Fibroblast of skin of scalp (primary cell): ENCODE results near the gene GAST.
"Not testable (repeated sequence)": the region's sequence is repeated elsewhere in the genome, so short reads cannot be mapped to it uniquely, and the experiment has no call there.

Experiments
- DNase-seq: peaks from one replicate; pipeline ENCODE4 v3.0.0-alpha.2; 2013

Gene GAST

DNA sequence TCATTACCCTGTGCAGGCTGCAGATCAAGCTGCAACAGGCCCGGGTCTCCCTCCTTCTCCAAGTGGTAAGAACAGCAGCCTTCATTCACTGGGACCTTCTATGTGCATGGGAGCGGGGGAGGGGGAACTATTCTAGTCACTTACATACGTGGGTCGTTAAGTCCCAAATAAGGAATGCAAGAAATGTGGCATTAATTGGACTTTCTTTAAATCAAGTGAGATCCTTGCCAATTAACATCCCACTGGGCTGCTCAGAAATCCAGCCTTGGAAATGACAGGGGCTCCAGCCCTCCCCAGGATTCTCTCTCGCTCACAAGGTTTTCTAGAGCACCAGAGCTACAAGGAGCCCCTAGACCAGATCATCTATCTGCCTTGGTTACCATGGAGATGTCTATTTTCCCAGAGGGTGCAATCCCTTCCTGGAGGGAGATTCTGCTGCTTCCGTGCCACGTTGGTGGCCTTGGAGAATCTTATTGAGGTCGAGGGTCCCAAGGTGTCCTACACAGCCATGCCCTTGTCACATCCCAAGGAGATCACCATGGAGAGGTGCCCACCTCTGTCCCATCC is 28.6 kb upstream of the GAST start:
- DNase-seq = no peak

DNA sequence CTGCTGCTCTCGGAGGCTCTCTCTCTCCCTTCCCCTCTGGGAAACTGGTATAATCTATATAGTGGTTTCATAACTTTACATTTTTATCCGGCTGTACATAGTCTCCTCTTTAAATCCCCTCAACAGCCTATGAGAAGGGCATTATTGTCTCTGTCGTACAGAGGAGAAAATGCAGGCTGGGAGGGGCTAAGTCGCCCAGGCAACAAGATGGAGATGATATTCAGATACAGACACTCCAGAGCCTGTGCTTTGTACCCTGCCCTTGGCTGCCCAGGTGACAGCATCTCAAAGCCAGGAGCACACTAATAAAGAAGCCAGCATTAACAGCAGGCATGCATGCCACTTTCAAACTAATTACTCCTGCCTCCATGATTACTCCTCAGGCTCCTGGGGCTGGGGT is 28.1 kb upstream of the GAST start:
- DNase-seq = no peak

DNA sequence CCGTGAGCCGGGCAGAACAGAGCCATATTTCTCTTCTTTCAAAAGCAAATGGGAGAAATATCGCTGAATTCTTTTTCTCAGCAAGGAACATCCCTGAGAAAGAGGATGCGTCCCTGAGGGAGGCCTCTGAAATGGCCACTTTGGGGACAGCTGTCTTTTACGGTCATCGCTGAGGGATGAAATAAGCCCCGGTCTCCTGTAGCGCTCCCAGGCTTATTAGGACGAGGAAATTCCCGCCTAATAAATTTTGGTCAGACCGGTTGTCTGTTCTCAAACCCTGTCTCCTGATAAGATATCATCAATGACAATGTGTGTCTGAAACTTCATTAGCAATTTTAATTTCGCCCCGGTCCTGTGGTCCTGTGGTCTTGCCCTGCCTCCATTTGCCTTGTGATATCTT is 26.4 kb upstream of the GAST start:
- not testable (repeated sequence) for DNase-seq

DNA sequence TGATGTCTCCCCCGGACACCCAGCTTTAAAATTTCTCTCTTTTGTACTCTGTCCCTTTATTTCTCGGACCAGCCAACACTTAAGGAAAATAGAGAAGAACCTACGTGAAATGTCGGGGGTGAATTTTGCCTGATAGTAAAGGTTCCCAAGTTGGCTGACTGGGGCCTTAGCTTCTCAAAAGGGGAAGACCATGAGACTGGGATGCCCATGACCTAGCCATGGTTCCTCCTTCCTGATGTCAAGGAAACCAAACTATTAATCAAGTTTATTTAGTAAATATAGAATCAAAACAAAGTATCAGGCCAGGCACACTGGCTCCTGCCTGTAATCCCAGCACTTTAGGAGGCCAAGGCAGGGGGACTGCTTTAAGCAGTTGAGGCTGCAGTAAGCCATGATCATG is 25.9 kb upstream of the GAST start:
- DNase-seq = no peak

DNA sequence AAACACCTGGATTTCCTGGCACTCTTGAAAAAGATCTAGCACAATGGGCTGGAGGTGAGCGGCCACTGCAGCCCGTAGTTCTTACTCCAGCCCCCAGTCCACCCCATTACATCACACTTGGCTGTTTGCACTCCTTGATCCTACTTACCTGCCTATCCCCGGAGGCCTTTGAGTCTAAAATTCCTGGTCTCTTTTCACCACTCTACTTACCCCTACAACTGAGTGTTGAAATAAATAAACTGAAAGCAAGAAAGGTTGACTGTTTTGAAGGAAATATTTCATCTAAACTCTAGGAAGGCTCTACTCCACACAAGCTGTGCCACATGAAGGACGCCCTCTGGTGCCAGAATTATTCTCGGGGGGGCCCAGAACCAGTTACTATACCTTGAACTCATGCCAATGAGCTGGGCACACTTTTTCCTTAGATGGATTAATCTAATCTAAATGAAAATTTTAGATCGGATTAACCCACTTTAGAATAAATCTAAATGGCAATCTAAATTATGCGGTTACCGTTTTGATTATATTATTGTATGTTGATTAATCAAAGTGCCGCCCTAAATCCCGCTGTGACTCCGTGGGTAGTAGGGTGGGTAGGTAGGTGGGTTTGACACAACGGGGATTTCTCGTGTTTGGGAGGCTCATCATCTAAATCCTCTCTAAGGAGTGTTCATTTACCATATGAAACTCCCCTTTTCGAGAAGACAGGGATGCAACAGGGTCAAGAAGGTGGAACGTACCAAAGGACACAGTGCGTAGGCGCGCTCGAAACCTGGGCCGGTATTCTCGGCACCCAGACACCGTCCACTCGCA is 24.1 kb upstream of the GAST start:
- peak; percentile 58 for DNase-seq

DNA sequence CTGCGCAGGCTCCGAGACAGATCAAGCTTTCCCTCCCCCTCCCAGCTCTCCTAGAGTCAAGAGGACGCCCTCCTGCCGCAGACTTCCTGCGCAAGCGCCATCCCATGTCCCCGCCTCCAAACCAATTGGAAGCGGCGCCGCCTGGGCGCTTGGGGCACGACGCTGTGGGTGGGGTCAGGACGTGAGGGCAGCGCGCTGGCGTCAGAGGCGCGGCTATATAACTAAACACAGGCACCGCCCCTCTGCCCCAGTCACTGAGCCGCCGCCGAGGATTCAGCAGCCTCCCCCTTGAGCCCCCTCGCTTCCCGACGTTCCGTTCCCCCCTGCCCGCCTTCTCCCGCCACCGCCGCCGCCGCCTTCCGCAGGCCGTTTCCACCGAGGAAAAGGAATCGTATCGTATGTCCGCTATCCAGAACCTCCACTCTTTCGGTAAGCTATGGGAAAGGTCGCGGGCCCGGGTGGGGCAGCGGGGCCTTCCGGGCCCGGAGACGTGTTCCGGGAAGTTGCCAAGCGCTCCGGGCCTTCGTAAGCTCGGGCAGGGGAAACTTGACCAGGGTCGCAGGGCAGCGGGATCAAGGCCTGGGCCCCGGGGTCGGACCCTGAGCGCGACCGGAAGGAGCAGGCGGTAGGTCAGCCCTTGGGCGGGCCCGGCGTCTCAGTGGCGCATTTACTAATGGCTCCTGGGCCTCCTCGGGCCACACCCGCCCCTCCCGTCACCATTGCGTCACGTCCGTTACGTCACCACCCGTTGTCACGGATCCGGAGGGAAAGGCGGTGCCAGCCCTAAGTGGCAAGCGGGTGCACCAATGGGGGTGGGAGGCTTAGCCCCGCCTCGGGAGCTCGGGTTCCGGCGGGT is 23.3 kb upstream of the GAST start, which contains the start of gene EIF1:
Gene EIF1 (plus strand): TSS at position 245 of the 856 bp plus-strand sequence. CDS start 154 bp downstream, at position 399.
- peak; percentile 100 for DNase-seq

DNA sequence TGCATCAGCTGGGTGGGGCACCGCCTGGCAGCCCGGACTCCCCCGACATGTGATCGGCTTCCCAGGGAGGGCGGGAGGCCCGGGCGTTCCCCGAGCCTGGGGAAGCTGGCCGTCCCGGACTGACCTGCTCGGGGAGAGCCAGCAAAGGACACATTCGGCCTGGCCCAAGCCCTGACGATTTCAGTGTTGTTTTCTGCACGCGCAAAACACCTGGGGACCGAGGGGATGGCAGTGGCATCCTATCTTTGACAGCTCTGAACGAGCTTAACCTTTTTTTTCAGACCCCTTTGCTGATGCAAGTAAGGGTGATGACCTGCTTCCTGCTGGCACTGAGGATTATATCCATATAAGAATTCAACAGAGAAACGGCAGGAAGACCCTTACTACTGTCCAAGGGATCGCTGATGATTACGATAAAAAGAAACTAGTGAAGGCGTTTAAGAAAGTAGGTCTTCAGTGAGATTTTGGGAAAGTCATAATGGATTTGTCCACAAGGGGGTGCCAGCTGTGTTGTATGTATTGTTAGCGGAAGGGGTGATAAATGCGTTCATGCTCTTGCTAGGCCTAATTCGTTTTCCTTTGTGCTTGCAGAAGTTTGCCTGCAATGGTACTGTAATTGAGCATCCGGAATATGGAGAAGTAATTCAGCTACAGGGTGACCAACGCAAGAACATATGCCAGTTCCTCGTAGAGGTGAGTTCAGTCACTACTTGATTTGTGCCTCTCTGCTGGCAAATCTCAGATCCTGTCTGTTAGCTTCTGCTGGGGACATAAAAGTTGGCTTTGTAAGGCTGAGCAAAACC is 22.4 kb upstream of the GAST start:
- DNase-seq = peak; percentile 77

DNA sequence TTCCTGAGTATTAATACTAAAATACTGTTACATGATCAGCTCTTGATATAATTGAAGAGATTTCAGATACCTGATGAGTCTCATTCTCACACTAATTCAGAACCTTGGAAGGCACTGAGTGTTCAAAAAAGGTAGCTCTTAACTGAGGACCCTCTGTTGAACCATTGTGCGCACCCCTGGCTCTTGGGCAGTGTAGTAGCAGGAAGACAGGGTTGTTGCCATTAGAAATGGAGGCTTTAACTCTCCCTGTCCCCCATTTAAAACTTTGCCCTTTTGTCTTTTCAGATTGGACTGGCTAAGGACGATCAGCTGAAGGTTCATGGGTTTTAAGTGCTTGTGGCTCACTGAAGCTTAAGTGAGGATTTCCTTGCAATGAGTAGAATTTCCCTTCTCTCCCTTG is 21.6 kb upstream of the GAST start:
- DNase-seq = no peak

DNA sequence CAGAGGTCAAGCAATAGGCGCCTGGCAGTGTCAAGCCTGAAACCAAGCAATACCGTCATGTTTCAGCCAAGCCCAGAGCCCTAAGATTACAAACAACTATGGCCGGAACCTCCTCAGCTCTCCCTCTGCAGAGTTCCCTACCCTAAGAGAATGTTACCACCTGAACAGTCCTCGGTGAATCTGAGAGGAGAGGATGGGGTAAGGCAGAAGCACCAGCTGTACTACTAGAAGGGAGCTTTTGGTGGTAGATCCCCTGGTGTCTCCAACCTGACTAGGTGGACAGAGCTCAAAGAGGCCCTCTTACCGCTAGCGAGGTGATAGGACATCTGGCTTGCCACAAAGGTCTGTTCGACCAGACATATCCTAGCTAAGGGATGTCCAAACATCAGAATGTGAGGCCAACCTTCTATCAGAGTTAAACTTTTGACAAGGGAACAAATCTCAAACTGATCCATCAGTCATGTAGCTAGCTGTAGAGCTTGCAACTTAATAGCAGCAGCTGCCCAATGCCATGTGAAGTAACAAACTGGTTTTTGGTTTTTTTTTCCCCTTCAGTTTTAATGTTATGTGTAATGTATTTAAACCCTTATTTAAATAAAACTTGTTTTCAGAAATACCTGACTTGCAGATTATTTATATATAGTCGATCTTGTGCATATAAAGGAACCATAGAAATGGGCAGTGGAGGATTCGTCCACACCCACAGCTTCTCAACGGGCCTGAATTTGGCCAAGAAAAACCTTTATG is 20.9 kb upstream of the GAST start:
- DNase-seq = no peak

DNA sequence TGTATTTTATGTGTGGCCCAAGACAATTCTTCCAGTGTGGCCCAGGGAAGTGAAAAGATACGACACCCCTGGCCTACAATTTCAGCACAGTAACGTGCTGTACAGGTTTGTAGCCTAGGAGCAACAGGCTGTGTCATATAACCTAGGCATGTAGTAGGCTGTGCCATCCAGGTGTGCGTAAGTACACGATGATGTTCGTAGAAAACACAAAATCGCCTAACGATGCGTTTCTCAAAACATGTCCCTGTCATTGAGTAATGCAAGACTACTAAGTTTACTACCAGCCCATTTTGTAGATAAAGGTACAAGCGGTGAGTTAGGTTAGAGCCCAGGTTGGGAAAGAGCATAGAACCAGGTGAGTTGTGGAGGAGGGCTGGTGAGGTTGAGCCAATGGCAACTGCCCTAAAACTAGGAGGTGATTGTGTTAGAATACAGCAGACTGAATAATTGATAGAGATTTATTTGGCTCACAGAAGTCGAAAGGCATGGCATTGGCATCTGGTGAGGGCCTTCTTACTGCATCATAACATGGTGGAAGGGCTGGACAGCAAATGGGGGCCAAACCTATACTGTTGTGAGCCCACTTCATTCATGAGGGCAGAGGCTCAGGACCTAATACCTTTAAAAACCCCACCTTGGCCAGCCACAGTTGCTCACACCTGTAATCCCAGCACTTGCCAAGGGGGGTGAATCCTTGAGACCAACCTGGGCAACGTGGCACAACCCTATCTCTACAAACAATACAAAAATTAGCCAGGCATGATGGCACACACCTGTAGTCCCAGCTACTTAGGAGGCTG is 19.2 kb upstream of the GAST start:
- no peak for DNase-seq

DNA sequence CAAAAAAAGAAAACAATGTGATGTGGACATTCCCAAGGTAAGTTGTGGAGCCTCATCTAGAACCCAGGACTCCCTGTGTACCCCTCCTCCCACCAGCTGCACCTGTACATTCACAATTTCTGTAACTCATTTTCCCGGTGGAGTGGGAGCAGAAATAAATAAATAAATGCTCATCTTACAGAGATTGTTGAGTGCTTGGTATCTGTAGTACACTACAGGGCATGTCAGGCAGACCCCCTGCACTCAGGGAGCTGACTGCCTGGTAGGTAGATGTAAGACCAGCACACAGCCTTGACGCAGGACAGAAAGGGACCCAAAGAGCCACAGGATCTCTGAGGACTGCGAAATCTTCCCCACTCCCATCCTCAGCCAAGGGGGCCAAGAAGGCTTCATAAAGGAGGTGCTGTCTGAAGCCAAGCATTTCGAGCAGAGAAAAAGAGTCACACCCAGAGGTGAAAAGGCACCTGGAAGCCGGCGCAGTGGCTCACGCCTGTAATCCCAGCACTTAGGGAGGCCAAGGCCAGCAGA is 16.9 kb upstream of the GAST start:
- no peak for DNase-seq

DNA sequence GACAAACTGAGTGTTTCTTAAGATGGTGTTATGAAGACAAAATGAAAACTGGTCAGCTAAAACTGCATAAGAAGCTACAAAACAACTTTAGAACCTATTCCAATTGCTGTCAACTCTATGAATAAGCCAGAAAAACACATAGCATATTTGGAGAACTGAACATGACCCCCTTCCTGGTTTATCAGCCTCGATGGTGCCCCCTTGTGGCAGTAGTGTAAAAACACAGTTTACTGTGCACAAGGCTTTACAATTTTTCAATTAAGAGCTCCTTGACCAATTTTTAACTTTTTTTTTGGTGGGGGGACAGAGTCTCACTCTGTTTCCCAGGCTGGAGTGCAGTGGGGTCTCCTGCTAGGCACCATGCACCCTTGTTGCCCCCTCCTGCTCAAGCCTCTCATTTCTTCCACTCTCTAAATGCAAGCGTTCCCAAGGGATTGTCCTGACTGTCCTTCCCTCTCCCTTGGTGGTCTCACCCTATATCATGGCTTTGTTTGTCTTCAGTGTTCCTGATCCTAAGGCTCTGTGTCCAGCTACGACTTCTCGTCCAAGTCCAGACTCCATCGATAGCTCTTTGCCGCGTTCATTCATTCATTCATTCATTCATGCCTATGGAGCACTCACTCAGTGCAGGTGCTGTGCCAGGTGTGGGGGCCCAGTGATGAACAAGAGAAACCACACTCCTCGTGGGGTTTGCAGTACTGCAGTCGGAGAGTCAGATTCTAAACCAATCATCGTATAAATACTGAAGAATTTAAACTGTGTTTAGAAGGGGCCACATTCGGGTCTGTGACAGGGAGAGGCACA is 16.0 kb upstream of the GAST start:
- DNase-seq = peak; percentile 83

DNA sequence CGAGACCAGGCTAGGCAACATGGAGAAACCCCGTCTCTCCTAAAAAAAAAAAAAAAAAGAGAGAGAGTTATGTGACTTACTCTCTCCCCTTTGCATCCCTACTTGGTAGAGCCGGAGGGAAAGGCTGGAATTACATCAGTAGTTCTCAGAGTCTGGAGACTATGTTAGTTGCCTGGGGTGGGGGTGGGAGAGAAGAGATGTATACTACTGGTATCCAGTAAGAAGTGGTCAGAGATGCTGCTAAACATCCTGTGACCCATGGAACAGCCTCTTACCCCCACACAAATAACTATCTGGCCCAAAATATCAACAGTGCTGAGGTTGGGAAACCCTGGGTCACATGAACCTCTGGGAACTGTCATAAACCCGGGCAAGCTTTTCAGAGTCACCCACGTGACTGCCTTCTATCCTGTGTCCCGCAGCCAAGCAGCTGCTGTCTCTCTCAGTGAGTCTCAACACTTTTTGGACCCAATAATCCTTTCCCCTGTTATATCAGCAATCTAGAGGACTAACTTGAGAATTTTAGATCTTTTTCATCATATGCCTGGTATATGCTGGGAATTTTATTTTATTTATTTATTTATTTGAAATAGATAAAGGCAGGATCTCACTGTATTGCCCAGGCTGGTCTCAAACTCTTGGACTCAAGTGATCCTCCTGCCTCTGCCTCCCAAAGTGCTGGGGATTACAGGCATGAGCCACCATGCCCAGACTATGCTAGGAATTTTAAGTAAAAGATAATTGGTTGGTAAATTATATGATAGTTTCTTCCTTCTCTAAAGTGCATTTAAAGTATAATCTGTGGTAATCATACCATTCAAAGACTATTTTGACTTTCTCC is 14.8 kb upstream of the GAST start:
- DNase-seq = no peak

DNA sequence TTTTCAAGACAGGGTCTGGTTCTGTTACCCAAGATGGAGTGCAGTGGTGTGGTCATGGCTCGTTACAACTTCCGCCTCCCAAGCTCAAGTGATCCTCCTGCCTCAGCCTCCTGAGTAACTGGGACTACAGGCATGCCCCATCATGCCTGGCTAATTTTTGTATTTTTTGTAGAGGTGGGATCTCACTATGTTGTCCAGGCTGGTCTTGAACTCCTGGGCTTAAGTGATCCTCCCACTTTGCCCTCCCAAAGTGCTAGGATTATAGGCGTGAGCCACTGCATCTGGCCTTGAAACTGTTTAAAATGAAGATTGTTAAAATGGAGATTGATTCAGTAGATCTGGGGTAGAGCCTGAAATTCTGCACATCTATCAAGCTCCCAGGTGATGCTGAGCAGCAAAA is 11.3 kb upstream of the GAST start:
- not testable (repeated sequence) for DNase-seq

DNA sequence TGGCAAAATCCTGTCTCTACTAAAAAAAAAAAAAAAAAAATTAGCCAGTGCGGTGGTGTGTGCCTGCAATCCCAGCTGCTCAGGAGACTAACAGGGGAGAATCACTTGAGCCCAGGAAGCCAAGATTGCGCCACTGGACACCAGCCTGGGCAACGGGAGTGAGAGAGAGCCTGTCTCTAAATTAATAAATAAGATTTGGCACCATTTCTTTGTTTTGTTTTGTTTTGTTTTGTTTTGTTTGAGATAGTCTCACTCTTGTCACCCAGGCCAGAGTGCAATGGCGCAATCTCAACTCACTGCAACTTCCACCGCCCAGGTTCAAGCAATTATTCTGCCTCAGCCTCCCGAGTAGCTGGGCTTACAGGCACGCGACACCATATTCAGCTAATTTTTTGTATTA is 9.4 kb upstream of the GAST start:
- DNase-seq = no peak

DNA sequence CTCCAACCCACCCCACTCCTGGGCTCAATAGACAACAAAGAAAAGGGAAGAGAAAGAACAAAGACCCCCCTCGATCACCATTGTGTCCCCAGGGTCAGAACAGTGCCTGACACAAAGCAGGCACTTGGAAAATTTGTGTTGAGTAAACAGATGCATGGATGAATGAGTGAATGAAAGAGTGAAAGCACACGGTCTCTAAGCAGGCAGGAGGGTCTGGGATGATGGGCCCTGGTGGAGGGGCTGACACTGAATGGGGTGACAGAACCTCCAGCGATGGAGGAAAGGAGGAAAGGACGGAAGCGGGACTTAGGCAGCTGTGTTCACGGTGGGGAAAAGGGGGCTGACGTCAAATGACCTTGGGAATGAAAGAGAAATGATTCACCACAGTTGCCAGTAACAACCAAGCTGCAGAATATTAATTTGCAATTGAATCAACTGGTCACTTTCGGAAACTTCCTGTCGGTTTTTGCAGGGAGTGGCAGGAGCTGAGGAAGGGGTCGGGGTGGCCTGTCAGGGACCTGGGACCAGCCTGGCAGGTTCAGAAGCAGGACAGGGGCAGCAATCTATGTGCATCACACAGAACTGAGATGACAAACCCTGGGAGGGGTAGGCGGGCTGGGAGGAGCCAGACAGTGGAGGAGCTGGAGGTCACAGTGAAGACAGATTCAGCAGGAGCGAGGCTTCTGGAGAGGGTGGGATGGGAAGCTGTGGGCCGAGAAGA is 6.7 kb upstream of the GAST start:
- DNase-seq = no peak

DNA sequence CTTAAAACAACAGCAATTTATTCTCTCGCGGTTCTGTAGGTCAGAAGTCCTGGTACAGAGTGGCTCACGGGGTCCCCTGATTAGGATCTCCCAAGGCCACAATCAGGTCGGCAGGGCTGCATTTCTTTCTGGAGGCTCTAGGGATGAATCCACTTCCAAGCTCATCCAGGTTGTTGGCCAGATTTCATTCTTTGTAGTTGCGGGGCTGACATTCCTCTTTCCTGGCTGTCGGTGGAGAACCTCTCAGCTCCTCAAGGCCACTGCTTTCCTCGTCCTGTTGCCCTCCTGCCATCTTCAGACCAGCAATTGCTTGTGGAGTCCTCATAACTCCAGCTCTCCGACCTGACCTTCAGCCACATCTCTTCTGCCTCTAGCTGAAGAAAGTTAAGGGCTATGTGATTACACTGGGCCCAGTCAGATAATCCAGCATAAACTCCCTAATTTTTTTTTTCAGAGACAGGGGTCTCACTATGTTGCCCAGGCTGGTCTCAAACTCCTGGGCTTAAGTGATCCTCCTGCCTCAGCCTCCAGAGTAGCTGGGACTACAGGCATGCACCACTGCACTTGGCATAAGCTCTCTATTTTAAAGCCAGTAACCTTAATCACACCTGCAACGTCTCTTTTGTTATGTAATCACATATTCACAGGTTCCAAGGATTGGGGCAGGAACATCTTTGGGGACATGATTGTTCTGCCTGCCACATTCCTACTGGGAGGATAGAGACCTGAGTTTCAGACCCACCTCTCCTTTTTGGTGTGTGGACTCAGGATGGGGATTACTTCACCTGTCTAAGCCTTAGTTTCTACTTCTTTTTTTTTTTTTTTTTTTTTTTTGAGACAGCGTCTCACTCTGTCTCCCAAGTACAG is 4.1 kb upstream of the GAST start:
- DNase-seq = no peak
